PC-3 (cell line): ENCODE results near the gene CD4. TPM values are rescaled to one million over a fixed set of nuclear protein-coding genes. Genes with fewer than 3 reads are reported as not detected.

ENCODE experiments used
- ATAC-seq: fragments of 200-7000 bp; cut with Tn5 transposase; 2 replicates; pipeline ENCODE4 v1.9.1; 2020; ENCODE audit warnings: mild to moderate bottlenecking, moderate library complexity
- BruUV-seq: library from RNA; stranded (reverse); fragments of 400-500 nt; replicated peaks from 2 replicates; lab custom pipeline; 2021; lab: Mats Ljungman, UMichigan
- CTCF ChIA-PET: fragments of 300-600 bp; sonication (Branson Sonifier 250); formaldehyde crosslinking; loops from one replicate; lab custom pipeline; 2022; ENCODE audit warnings: antibody characterized with exemption; lab: Charles Lee
- POLR2A ChIA-PET: fragments of 300-600 bp; sonication (Branson Sonifier 250); formaldehyde crosslinking; loops from one replicate; lab custom pipeline; 2022; ENCODE audit warnings: antibody characterized with exemption; ENCODE audit not compliant: unreplicated experiment; lab: Charles Lee
- DNase-seq: peaks from one replicate; pipeline ENCODE4 v3.0.0-alpha.2; 2015
- H2AFZ ChIP-seq: fragments of 300-600 bp; sonication (generic); 2 replicates; pipeline ENCODE4 v1.6.0; 2016; ENCODE audit warnings: antibody characterized with exemption, low read length
- H3F3A ChIP-seq: fragments of 300-600 bp; sonication (generic); one replicate; pipeline ENCODE4 v1.6.0; 2017; ENCODE audit warnings: antibody characterized with exemption, low read length, control low read depth, mild to moderate bottlenecking; ENCODE audit not compliant: unreplicated experiment
- H3K27ac ChIP-seq: fragments of 300-600 bp; sonication (generic); 2 replicates; pipeline ENCODE4 v1.5.1; 2016; ENCODE audit warnings: mild to moderate bottlenecking, low read length
- H3K27me3 ChIP-seq: fragments of 300-600 bp; sonication (generic); 2 replicates; pipeline ENCODE4 v1.6.1; 2016; ENCODE audit warnings: low read length, mixed read lengths
- H3K36me3 ChIP-seq: fragments of 300-600 bp; sonication (generic); 2 replicates; pipeline ENCODE4 v1.6.1; 2016; ENCODE audit warnings: low read depth, mixed run types, low read length, mixed read lengths
- H3K4me1 ChIP-seq: fragments of 300-600 bp; sonication (generic); 2 replicates; pipeline ENCODE4 v1.5.1; 2016; ENCODE audit warnings: low read length; ENCODE audit not compliant: insufficient read depth
- H3K4me2 ChIP-seq: fragments of 300-600 bp; sonication (generic); 2 replicates; pipeline ENCODE4 v1.6.0; 2016; ENCODE audit warnings: low read length
- H3K4me3 ChIP-seq: fragments of 300-600 bp; sonication (generic); 2 replicates; pipeline ENCODE4 v1.5.1; 2016; ENCODE audit warnings: mild to moderate bottlenecking, low read length, mixed read lengths
- H3K79me2 ChIP-seq: fragments of 300-600 bp; sonication (generic); 2 replicates; pipeline ENCODE4 v1.6.1; 2017; ENCODE audit warnings: low read length, mixed read lengths
- H3K9ac ChIP-seq: fragments of 300-600 bp; sonication (generic); 2 replicates; pipeline ENCODE4 v1.6.0; 2016; ENCODE audit warnings: mild to moderate bottlenecking, low read length
- H3K9me2 ChIP-seq: fragments of 300-600 bp; sonication (generic); replicated peaks from 2 replicates; pipeline ENCODE4 v1.6.1; 2016; ENCODE audit warnings: mixed run types, low read length, mixed read lengths
- H3K9me3 ChIP-seq: fragments of 300-600 bp; sonication (generic); 2 replicates; pipeline ENCODE4 v1.6.1; 2016; ENCODE audit warnings: low read length, mixed read lengths
- H4K20me1 ChIP-seq: fragments of 300-600 bp; sonication (generic); 2 replicates; pipeline ENCODE4 v1.6.1; 2016; ENCODE audit warnings: low read length, mixed read lengths
- CTCF ChIP-seq: fragments of 300-600 bp; sonication (generic); conservative IDR thresholded peaks from 2 replicates; pipeline ENCODE4 v1.5.1; 2017; ENCODE audit warnings: antibody characterized with exemption, low read depth, mild to moderate bottlenecking, low read length
- EZH2 ChIP-seq: fragments of 300-600 bp; sonication (generic); IDR thresholded peaks from one replicate; pipeline ENCODE4 v1.6.1; 2017; ENCODE audit warnings: antibody characterized with exemption, mild to moderate bottlenecking, low read length; ENCODE audit not compliant: unreplicated experiment
- EZH2phosphoT487 ChIP-seq: fragments of 300-600 bp; sonication (generic); IDR thresholded peaks from 2 replicates; pipeline ENCODE4 v1.6.1; 2018; ENCODE audit warnings: mild to moderate bottlenecking, antibody characterized with exemption, low read length, borderline replicate concordance
- intact Hi-C: fragments of 100-400 bp; cut with micrococcal nuclease; formaldehyde crosslinking; loops from 2 replicates; pipeline ENCODE4 v1.9.0; 2023
- total RNA-seq: library from RNA; depleted of rRNA; stranded (reverse); fragments of >200 nt; gene quantifications from 2 replicates; pipeline ENCODE4 v1.2.3, GENCODE V29; 2014

Gene CD4
- total RNA-seq, 1 experiment from 2014 or later: not detected

DNA sequence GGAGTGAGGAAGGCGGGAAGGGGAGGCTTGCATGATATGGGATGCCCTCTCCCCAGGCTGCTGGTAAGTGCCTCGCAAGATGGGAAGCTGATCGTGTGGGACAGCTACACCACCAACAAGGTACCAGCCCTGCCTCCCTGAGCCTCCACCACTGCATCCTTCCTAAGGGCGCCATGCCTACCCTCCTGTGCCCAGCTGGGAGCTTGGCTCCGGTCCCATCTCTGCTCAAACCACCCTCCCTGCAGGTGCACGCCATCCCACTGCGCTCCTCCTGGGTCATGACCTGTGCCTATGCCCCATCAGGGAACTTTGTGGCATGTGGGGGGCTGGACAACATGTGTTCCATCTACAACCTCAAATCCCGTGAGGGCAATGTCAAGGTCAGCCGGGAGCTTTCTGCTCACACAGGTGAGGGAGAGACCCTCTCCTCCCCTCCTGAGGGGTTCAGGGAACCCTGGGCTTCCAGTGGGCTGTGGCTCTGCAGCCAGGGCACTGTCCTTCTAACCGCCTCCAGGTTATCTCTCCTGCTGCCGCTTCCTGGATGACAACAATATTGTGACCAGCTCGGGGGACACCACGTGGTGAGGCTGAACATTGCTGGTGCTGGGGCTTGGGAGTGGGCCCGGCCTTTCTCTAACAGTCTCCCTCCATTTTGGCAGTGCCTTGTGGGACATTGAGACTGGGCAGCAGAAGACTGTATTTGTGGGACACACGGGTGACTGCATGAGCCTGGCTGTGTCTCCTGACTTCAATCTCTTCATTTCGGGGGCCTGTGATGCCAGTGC lies 54.0 kb downstream of the CD4 start:
- ChIA-PET CTCF (no interaction called here), POLR2A (no interaction called here)
- H3K79me2 ChIP-seq: no peaks in the 10 kb centered on the region
- H4K20me1 ChIP-seq: no peaks in the 10 kb centered on the region
- no peaks in the 10 kb centered on the region for H3K36me3 ChIP-seq
- H3K9ac ChIP-seq: no peak overlapping the region
- intact Hi-C loops: no loop called here
- H3K4me2 ChIP-seq: no peak overlapping the region
- ATAC-seq (peak; percentile 55; the same call in 1 of the 2 replicates), DNase-seq (peak; percentile 22)
- H3K9me2 ChIP-seq: no peaks in the 10 kb centered on the region
- H3K9me3 ChIP-seq: no peaks in the 10 kb centered on the region
- no peaks in the 10 kb centered on the region for H3F3A ChIP-seq
- H2AFZ ChIP-seq: no peak overlapping the region
- H3K27me3 ChIP-seq: no peaks in the 10 kb centered on the region
- no peak overlapping the region for H3K27ac ChIP-seq
- no peaks in the 10 kb centered on the region for H3K4me1 ChIP-seq
- no peak overlapping the region for H3K4me3 ChIP-seq
- 0 out of 2 replicates have a peak, but pooled peaks have one; percentile 12 for TF ChIP-seq CTCF
- TF ChIP-seq EZH2phosphoT487: no peak
- BruUV-seq: no TSS peak

GRCh38 chr12:6845395-6845794 lies 56.1 kb downstream of the CD4 start:
- Histone ChIP-seq H2AFZ (no peak overlapping the region), H3K4me3 (no peak overlapping the region), H3K79me2 (peaks cover 17% of the 10 kb centered on the region), H4K20me1 (no peaks in the 10 kb centered on the region), H3K9me2 (no peaks in the 10 kb centered on the region), H3K9me3 (no peaks in the 10 kb centered on the region), H3F3A (no peaks in the 10 kb centered on the region), H3K27me3 (no peaks in the 10 kb centered on the region), H3K4me1 (peaks cover 10% of the 10 kb centered on the region; the same call in 1 of the 2 replicates), H3K9ac (no peak overlapping the region), H3K4me2 (no peak overlapping the region), H3K36me3 (peaks cover 8% of the 10 kb centered on the region; the same call in 1 of the 2 replicates), H3K27ac (no peak overlapping the region)
- no peak for TF ChIP-seq EZH2
- no peak for TF ChIP-seq EZH2phosphoT487
- TF ChIP-seq CTCF: no peak
- POLR2A ChIA-PET: no interaction called here
- DNase-seq: no peak
- intact Hi-C loops: no loop called here
- no peak for ATAC-seq
- BruUV-seq: no TSS peak
- CTCF ChIA-PET: no interaction called here

GRCh38 chr12:6846316-6846869 lies 57.1 kb downstream of the CD4 start:
- Histone ChIP-seq H3K27me3 (no peaks in the 10 kb centered on the region), H3F3A (no peaks in the 10 kb centered on the region), H3K9ac (no peak overlapping the region), H3K4me1 (peaks cover 10% of the 10 kb centered on the region; the same call in 1 of the 2 replicates), H3K4me3 (no peak overlapping the region), H3K4me2 (no peak overlapping the region), H3K27ac (no peak overlapping the region), H3K9me3 (no peaks in the 10 kb centered on the region), H3K79me2 (peaks cover 25% of the 10 kb centered on the region), H3K9me2 (no peaks in the 10 kb centered on the region), H4K20me1 (no peaks in the 10 kb centered on the region), H3K36me3 (peaks cover 8% of the 10 kb centered on the region; the same call in 1 of the 2 replicates), H2AFZ (no peak overlapping the region)
- ChIA-PET POLR2A (interaction anchor here (0.6 kb wide), 1 partner anchor 510 kb away, joined by 33 read pairs; no protein-coding TSS in a partner anchor), CTCF (interaction anchor here (0.6 kb wide), 1 partner anchor 68 kb away, joined by 6 read pairs; no protein-coding TSS in a partner anchor)
- BruUV-seq: no TSS peak
- intact Hi-C loops: no loop called here
- TF ChIP-seq EZH2phosphoT487 (no peak), EZH2 (no peak), CTCF (no peak)
- ATAC-seq (no peak), DNase-seq (no peak)
